Activated CD8-positive, alpha-beta memory T cell treated with anti-CD3 and anti-CD28 coated beads, Interleukin-2, amount 50 U/mL, for 1 hour (primary cell): Measurements from ENCODE around the gene VEGFB.

Experiments used
- DNase-seq: peaks from one replicate; pipeline ENCODE4 v3.0.0-alpha.2; 2020; ENCODE audit errors: extremely low read depth

The VEGFB gene

GRCh38 chr11:64261556-64262080, 27.2 kb downstream of the VEGFB start:
- no peak for DNase-seq

- no peak for DNase-seq
Measured at GRCh38 chr11:64262271-64263002, 28.1 kb downstream of the VEGFB start.

- DNase-seq = no peak
Measured at GRCh38 chr11:64263021-64263946, 28.9 kb downstream of the VEGFB start.

GRCh38 chr11:64263947-64264317, 29.5 kb downstream of the VEGFB start:
- no peak for DNase-seq

- no peak for DNase-seq
Measured at GRCh38 chr11:64264371-64264852, 30.0 kb downstream of the VEGFB start.

- no peak for DNase-seq
Measured at GRCh38 chr11:64265176-64266160, 31.1 kb downstream of the VEGFB start.

- no peak for DNase-seq
Measured at GRCh38 chr11:64266339-64266738, 32.0 kb downstream of the VEGFB start.

GRCh38 chr11:64267207-64267945, 33.0 kb downstream of the VEGFB start:
- no peak for DNase-seq

GRCh38 chr11:64268025-64268892, 33.9 kb downstream of the VEGFB start:
- no peak for DNase-seq

GRCh38 chr11:64268893-64269539, 34.6 kb downstream of the VEGFB start:
- no peak for DNase-seq

GRCh38 chr11:64269540-64270220, 35.3 kb downstream of the VEGFB start:
- peak; percentile 94 for DNase-seq

GRCh38 chr11:64275031-64275800, 40.8 kb downstream of the VEGFB start:
- DNase-seq = no peak

GRCh38 chr11:64275841-64276240, 41.5 kb downstream of the VEGFB start:
- DNase-seq = no peak

- DNase-seq = no peak
Measured at GRCh38 chr11:64276653-64277431, 42.5 kb downstream of the VEGFB start.

GRCh38 chr11:64278576-64279190, 44.3 kb downstream of the VEGFB start:
- DNase-seq = no peak

GRCh38 chr11:64281957-64282770, 47.8 kb downstream of the VEGFB start:
- no peak for DNase-seq
